GM18867 (cell line): ENCODE data around the gene LDLRAD1.
"Not testable (repeated sequence)": the region's sequence is repeated elsewhere in the genome, so short reads cannot be mapped to it uniquely, and the experiment has no call there.

Experiments used
- ATAC-seq: cut with Tn5 transposase; IDR thresholded peaks from one replicate; pipeline ENCODE4 v1.9.1; 2021; ENCODE audit warnings: mild to moderate bottlenecking, moderate library complexity; ENCODE audit not compliant: unreplicated experiment

The LDLRAD1 gene, protein sequence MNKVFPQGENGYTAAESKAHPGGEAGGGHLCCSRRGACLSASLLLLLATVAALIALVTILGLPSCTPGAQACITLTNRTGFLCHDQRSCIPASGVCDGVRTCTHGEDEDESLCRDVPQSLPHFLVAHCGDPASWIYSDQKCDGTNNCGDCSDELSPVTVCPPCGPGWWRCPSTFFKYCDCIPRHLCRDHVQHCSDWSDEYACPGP

DNA sequence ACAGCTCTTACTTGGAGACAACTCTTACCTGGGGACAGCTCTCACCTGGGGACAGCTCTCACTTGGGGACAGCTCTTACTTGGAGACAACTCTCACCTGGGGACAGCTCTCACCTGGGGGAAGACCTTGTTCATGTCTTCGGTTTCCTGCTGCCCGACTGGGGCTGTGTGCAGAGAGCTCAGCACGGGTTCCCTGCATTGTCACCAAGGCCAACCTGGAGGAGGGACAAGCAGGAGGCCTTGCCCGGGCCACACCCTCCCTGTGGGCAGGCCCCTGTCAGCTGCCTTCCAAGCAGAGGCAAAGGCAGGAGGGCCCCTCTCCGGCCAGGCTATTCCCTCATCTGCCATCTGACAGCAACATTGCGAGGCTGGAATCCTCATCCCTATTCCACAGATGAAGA lies at the start of gene LDLRAD1:
Gene LDLRAD1, minus strand, starts transcription at position 208 of the 400 bp plus-strand sequence. Its CDS starts 74 bp downstream, at position 134.
- ATAC-seq, result no peak

DNA sequence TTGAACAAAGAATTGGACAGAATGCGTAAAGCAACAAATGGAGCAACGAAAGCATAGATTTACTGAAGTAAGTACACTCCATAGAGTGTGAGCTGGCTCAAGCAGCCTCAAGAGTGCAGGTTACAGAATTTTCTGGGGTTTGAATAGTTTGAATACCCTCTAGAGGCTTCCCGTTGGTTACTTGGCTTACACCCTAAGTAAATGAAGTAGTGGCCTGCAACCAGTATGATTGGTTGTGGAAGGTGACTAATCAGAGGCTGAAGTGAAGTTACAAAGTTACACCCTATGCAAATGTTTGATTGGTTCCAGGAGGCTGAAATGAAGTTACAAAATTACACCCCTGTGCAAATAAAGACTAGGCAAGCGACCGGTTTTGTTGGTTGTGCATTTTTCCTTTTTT lies 46.3 kb upstream of the LDLRAD1 start:
- no peak for ATAC-seq

DNA sequence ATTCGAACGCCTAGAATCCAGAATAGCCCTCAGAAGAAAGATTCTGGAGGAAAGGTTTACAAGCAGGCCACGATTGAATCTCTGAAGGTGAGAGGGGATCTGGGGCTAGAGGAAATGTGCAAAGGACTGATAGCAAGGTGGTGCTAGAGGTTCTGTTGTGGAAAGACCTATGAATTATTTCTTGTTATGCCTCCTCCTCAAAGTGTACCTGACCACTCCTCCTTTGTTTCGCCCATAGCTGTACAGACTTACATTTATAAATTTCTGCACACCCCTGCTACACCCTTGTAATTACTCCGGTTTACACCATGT lies 36.4 kb upstream of the LDLRAD1 start:
- no peak for ATAC-seq

DNA sequence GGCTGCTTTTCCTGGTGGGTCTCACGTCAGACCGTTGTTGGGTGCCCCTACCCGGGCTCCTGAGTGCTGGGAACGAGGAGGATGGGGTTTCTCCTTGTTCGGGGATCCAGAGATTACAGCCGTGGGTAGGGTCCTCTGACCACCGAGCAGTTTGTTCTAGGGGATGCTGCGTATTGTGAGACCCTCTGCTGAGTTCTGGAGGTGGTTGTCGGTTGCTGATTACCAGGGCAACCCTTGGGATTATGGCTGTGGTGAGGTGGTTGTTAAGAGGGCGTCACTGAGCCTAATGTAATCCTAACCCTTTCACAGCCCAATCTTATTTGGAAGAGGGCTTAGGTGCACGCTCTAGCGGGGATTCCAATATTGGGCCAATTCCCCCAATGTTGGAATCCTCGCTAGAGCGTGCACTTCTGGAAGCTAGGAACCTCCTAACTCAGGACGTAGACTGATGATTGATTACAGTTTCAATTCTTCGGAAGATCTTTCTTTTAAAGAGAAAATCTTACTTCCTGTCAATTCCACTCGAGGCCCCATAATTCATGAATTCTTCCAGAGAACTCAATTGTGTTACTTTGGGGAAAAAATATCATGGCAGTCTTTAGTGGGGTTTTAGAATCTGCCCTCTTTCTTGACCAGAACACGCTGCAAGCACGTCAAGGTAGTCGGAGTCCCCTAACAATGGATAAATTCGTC lies 35.9 kb upstream of the LDLRAD1 start:
- ATAC-seq, result peak; percentile 0

DNA sequence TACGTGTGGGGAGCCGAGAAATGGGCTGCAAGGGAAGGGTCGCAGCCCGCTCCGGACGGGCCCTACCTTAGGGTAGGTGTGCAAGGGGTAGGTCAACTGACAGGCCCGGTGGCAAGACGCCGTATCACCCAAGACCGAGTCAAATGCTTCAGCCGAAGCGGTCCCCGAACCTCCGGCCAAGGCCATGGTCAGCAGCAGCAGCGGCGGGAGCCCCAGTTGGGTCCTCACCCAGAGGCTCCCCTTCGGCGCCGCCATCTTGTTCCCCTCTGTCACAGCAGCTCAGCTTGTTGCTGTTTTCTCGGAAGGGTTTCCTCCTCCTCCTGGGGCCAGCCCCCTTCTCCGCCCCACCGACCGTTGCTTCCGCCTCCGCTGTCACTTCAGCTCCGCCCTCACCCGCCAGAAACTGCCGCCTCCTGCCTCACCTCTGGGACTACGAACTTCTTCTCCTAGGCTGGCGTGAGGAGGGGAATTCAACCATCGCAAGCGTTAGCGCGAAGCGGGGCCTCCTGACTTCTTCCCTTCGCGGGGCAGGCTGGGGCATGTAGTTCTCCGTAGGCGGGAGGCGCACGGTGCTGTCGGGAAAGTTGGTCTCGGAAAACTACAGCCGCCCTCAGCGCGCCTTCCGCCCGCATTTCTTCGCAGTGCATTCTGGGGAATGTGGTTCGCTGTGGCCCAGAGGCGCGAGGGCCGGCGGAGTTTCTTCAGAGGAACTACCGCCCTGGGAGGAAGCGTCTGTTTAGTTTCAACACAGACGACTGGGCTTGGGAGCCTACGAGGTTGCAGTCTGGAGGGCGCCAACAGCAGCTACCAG lies 35.2 kb upstream of the LDLRAD1 start, which contains the start of the genes TCEANC2 and TMEM59:
Gene TCEANC2, plus strand, starts transcription at position 675 of the 811 bp plus-strand sequence. CDS start 815 bp downstream, outside the sequence.
Gene TMEM59, minus strand, starts transcription at position 271 of the 811 bp plus-strand sequence. Its CDS starts 16 bp downstream, at position 255.
- peak; percentile 91 for ATAC-seq

DNA sequence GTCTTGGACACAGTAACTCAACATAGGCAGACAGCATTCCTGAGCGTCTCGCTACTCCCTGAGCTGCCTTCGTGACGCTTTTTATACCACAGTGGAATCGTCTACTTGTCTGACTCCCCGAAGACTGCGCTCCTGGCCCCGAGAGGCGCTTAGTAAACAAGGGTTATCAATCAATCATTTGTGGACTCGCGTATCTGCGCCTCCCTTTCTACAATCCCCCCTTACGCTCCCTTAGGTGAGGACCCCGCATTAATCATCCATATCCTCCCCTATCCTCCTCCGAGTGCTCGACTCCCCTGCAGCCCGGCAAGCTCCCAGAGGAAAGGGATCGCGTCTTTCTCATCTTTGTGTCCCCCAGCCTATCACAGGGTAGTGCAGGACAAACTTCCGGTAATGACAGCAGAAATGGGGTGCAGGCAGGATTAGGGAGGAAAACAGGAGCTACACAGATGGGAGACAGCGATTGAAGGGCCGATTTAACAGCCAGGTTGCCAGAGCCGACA lies 34.5 kb upstream of the LDLRAD1 start:
- ATAC-seq, result peak; percentile 13

DNA sequence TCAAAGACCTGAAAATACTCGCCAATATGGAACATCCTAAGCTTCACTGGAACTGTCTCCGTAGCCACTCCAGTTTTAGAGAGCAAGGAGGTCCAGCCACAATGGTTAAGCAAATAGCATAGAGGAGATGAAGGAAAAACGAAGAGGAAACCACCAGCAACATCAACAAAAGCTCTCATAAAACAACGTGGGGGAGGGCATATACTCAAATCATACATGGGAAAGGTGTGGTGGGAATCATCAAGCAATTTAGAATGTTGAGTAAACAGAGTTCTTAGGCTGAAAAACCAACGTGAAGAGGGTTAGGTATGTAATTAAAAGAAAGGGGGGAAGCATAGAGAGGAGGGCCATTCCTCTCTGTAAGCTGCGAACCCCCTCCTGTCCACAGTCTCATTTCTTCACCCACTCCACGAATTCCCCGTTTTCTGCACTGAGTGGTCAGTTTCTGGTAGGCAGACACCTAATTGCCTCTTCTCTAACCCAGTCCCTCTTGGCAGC lies 34.0 kb upstream of the LDLRAD1 start:
- ATAC-seq, result no peak

DNA sequence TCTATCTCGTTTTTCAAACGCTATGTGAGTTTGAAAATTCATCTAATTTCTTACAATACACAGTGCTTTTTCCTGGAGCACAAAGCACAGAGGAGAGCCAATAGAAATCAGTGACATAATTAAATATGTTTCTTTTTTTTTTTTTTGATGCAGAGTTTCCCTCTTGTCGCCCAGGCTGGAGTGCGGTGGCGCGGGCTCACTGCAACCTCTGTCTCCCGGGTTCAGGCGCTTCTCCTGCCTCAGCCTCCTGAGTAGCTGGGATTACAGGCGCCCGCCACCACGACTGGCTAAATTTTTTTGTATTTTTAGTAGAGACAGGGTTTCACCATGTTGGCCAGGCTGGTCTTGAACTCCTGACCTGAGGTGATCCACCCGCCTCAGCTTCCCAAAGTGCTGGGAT lies 32.4 kb upstream of the LDLRAD1 start:
- not testable (repeated sequence) for ATAC-seq

DNA sequence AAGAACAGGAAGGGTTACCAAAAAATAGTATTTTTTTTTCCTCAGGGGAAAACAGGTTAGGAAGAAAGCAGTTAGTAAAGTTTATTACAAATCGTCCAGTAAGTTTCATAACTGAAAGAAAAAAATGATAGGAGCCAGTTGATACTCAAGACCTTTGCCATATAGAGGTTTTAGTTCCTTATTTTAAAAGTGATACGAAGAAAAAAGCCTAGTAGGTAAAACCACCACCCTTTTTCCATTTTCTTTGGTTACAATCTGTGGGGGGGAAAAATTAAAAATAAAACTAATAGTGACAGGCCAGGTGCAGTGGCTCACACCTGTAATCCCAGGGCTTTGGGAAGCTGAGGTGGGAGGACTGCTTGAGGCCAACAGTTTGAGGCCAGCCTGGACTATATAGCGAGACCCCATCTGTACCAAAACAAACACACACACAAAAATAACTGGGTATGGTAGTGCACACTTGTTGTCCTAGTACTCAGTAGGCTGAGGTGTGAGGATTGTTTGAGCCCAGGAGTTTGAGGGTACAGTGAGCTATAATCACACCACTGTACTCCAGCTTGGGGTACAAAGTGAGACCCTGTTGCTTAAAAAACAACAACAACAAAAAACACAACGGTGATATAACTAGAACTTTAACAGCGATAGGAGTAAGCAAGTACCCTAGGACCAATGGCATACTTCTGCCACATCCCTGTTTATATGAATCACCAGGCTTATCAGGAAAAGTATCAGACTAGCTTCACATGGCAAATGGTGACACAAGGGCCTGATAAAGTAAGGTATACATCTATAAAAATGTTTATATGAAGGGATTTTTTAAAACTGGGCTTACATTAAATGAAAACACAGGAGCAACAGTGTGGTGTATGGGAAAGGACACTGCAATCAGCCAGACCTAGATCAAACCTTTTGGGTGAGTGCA lies 29.7 kb upstream of the LDLRAD1 start:
- ATAC-seq, result no peak

DNA sequence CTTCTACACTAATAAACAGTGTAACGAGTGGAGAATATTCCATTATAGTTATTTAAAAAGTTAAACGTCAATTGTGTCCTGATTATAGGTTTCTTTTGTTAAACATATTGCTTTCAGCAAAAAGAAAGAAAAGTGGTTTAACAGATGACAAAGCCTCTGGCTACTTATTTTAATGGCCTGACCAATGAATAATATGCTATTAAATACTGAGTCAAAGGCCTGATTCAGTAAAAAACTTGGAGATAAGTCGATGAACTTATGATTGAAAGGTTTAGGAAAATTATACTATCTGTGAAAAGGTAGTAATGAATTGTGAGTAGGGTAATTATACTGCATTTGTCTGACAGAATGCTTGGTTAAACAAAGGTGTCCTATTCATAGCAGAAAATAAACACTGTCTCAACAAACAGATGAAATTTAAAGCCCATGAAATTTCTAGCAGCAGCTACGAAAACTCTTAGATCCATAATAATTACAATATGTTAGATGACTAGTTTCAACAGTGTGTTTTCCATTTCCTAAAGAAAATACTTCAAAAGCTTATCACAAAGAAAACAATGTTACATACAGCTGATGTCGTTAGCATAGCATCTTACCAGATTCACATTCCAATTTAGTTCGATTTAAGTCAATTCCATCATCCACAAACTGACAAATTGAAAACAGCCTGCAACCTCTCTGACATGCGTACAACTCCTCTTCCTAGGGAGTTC lies 28.8 kb upstream of the LDLRAD1 start:
- no peak for ATAC-seq

DNA sequence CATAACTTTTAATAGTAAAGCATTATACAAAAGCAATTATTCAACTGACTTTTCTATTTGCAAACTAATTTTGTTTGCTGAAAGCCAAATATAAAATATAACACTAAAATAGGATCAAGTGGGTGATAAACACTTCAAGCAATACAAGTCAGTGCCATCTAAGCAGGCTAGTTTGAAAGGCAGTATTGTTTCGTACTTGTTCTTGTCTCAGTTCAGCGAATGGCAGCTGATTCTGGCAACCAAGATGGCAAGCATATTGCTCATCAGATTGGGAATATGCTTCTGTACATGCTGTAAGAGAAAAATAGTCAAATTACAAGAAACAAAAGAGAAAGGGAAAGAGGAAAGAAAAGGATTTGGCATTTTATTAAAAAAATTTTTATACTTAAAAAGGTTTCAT lies 27.5 kb upstream of the LDLRAD1 start:
- no peak for ATAC-seq

DNA sequence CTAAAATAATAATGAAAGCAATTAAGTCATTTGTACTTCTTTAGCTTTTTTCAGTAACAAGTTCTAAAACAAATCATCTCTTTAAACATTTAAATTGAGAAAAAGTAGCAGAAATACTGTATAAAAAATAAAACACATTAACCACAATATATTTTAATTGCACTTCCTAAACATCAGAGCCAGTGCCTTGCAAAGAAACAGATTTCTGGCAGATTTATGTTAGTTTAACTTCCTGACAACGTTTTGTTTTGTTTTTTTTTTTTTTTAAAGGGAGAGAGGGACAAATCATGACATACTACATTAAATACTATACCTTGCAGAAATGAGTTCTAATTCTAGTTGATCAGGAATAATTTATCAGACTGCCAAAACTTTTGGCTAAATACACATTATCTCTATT lies 23.8 kb upstream of the LDLRAD1 start:
- no peak for ATAC-seq

DNA sequence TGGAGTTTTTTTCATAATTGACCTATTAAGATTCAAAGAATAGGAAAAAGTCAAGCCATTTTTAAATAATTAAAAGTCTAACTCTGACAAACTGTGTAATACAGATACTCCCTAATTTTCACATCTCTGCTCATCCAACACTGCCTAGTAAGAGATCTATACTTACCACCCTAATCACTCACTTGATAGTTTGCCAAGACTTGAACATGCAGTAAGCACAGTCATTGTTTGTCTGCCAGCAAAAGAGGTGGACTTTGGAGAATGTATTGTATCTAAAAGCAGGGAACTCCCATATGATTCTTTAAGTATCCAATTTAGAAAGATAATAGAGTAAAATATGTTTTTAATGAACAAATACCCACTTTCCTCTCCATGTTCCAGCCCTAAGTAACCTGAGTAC lies 19.5 kb upstream of the LDLRAD1 start:
- ATAC-seq, result no peak

DNA sequence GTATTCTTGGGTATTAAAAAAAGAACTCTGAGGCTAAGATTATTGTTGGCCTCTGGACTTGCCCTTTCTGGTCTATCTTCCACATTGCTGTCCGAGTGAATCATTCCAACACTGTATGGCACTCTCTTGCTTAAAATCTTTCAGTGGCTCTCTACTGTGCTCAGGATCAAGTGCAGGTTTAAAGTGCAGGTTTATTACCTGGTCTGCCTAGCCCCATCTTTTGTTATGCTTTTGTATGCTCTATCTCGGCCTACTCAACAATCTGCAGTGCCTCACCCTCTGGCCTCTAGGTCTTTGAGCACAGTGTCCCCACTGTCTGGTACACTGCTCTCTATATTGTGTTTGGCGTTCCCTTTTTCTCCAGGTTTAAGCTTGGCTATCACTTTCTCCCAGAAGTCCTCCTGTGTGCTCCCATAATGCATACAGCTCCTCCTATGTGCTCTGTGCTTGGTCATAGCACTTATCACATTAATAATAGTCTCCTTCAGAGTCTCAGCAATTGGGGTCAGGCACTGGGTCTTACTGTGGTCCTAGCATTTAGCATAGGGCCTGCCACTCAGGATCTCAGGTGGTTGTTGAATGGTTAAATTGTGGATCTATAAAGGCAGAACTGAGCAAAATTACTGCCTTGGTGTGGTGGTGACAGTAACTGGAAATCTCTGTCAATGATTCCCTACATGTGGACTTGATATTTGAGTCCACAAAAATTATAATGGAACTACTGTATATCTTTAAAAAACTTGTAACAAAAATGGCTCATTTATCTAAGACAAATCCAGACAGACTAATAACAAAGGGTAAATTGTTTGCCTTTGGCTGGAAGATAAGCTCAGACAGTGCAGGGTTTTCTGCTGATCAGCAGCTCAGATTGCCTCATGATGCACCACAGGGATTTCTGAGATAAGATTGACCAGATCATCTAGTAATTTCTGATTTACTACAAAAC lies 10.6 kb upstream of the LDLRAD1 start:
- no peak for ATAC-seq

DNA sequence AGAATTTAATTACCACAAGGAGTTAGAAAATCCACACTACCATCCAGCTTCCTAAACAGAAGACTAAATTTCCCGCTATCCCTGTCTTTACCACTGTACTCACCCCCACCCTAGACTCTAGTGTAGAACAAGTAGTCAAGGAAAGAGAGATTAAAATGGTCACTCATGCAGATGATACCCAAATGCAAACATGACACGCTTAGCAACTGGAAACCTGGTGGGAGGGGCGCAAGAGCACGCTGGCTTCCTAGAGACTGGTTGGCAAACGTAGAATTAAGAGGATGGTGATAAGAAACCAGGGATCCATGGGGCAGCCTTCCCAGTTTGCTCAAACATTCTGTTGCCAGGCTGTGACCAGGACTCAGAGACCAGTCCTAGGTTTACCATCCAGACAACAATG lies 9.9 kb upstream of the LDLRAD1 start:
- ATAC-seq, result no peak

DNA sequence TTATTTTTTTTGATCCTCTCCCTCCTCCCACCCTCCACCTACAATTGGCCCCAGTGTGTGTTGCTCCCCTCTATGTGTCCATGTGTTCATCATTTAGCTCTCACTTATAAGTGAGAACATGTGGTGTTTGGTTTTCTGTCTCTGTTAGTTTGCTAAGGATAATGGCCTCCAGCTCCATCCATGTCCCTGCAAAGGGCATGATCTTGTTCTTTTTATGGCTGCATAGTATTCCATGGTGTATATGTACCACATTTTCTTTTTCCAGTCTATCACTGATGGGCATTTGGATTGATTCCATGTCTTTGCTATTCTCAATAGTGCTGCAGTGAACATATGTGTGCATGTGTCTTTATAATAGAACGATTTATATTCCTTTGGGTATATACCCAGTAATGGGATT lies 6.8 kb upstream of the LDLRAD1 start:
- not testable (repeated sequence) for ATAC-seq

DNA sequence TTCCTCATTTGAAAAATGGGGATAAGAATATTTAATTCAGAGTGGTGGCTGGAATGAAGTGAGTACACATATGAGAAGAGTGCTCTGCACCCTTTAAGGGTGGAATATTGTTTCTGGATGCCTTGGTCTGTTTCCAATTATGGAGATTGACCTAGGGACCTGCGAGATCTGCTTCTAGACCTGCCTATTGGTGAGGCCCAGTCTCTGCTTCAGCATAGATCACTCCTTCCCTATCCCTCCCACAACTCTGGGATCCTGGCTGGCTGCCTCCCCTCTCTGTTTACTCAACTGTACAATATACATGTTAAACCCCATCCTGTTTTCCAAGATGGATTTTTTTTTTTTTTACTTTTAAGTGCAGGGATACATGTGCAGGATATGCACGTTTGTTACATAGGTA lies 6.4 kb upstream of the LDLRAD1 start:
- no peak for ATAC-seq

DNA sequence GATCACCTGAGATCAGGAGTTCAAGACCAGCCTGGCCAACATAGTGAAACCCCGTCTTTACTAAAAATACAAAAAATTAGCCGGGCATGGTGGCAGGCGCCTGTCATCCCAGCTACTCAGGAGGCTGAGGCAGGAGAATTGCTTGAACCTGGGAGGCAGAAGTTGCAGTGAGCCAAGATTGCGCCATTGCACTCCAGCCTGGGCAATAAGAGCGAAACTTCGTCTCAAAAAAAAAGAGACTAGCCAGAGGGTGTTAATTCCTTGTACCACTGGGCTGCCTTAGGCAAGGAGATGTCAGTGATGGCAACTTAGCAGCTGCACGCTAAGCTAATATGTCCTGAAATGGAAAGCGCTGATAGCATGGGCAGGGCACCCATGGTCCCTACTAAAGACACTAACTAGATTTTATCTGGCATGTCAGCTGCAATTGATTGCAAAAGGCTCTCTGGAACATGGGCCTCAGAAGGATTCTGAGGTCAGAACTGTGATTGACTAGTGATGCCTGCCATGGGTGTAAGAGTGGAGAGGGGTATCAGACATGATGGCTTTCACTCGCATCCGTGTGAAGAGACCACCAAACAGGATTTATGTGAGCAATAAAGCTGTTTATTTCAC lies 1.7 kb upstream of the LDLRAD1 start:
- not testable (repeated sequence) for ATAC-seq
